Nephron progenitor cell (in vitro differentiated cells): Measurements from ENCODE around the gene PAX7.

ENCODE experiments used
- DNase-seq: peaks from one replicate; pipeline ENCODE4 v3.0.0; 2021
- H3K27ac Mint-ChIP-seq: 2 replicates; pipeline ENCODE4 v1.8.0; 2021; ENCODE audit warnings: mild to moderate bottlenecking, moderate library complexity, mixed read lengths
- H3K27me3 Mint-ChIP-seq: 2 replicates; pipeline ENCODE4 v1.8.0; 2021; ENCODE audit warnings: mild to moderate bottlenecking, low read depth, mixed read lengths; ENCODE audit not compliant: poor library complexity
- H3K36me3 Mint-ChIP-seq: 2 replicates; pipeline ENCODE4 v1.8.0; 2021; ENCODE audit warnings: low read depth, mixed read lengths
- H3K4me1 Mint-ChIP-seq: 2 replicates; pipeline ENCODE4 v1.8.0; 2021; ENCODE audit warnings: mixed read lengths
- H3K4me3 Mint-ChIP-seq: 2 replicates; pipeline ENCODE4 v1.8.0; 2021; ENCODE audit warnings: mild to moderate bottlenecking, moderate library complexity, mixed read lengths
- H3K9me3 Mint-ChIP-seq: 2 replicates; pipeline ENCODE4 v1.8.0; 2021; ENCODE audit warnings: mild to moderate bottlenecking, moderate library complexity, mixed read lengths
- CTCF ChIP-seq: fragments of 200-600 bp; sonication (generic); IDR thresholded peaks from 2 replicates; pipeline ENCODE4 v1.5.0; 2021; ENCODE audit warnings: antibody characterized with exemption

Gene PAX7

DNA sequence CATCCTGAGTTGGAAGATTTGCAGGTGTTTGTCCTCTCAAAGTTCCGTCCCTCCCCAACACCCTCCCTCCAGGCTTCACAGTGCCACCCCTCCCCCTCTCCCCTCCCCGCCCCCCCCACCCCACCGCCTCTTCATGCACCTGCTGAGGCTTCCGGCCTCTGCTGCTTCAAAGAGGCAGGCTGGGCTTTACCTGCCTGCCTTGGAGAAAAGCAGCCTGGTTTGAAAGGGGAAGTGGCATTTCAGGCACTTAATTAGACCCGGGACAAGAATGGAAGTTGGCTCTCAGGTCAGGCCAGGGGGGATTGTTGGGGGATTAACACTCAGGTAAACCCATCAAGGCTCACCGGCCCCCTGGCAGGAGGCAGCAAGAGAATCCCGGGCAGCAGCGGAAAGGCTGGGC lies 21.1 kb downstream of the PAX7 start:
- Mint-ChIP-seq H3K4me3 (no peak overlapping the region), H3K27ac (no peak overlapping the region), H3K36me3 (no peaks in the 10 kb centered on the region), H3K27me3 (peaks cover 95% of the 10 kb centered on the region), H3K4me1 (peaks cover 25% of the 10 kb centered on the region), H3K9me3 (no peaks in the 10 kb centered on the region)
- no peak for DNase-seq
- TF ChIP-seq CTCF = no peak

- Mint-ChIP-seq H3K4me1 (peaks cover 35% of the 10 kb centered on the region), H3K4me3 (no peak overlapping the region), H3K9me3 (no peaks in the 10 kb centered on the region), H3K36me3 (no peaks in the 10 kb centered on the region), H3K27ac (no peak overlapping the region), H3K27me3 (peaks cover 95% of the 10 kb centered on the region)
- DNase-seq = no peak
- no peak for TF ChIP-seq CTCF
Measured at GRCh38 chr1:18652791-18653190, 22.1 kb downstream of the PAX7 start.

GRCh38 chr1:18653367-18653766 lies 22.7 kb downstream of the PAX7 start:
- H3K4me3 Mint-ChIP-seq = no peak overlapping the region
- H3K4me1 Mint-ChIP-seq = peaks cover 40% of the 10 kb centered on the region
- no peak overlapping the region for H3K27ac Mint-ChIP-seq
- no peak for DNase-seq
- no peak for TF ChIP-seq CTCF
- H3K9me3 Mint-ChIP-seq = no peaks in the 10 kb centered on the region
- peaks cover 95% of the 10 kb centered on the region for H3K27me3 Mint-ChIP-seq
- no peaks in the 10 kb centered on the region for H3K36me3 Mint-ChIP-seq

DNA sequence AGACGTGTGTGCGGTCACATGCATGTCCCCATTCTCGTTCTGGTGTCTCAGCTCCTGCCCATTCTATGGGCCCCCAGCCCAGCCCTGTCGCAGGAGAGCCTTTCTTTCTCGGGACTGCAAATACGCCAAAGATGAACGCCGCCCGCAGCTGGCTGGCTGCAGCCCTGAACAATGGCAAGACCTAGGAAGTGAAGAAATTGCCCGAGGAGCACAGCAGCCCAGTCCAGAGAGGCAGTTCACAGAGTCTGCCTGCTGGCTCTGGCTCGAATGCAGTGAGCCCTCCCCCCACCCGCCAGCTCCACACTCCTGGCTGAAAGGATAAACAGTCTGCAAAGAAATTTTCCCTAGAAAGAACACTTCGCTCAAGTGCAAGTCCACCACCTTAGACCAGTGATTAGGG lies 23.3 kb downstream of the PAX7 start:
- no peak for DNase-seq
- H3K9me3 Mint-ChIP-seq = no peaks in the 10 kb centered on the region
- no peak for TF ChIP-seq CTCF
- peaks cover 95% of the 10 kb centered on the region for H3K27me3 Mint-ChIP-seq
- H3K4me3 Mint-ChIP-seq = no peak overlapping the region
- H3K27ac Mint-ChIP-seq = no peak overlapping the region
- H3K36me3 Mint-ChIP-seq = no peaks in the 10 kb centered on the region
- peaks cover 46% of the 10 kb centered on the region for H3K4me1 Mint-ChIP-seq

GRCh38 chr1:18654599-18654998 lies 24.0 kb downstream of the PAX7 start:
- DNase-seq = no peak
- Mint-ChIP-seq H3K36me3 (no peaks in the 10 kb centered on the region), H3K27ac (no peak overlapping the region), H3K4me3 (no peak overlapping the region), H3K9me3 (no peaks in the 10 kb centered on the region), H3K27me3 (peaks cover 91% of the 10 kb centered on the region), H3K4me1 (peaks cover 53% of the 10 kb centered on the region)
- no peak for TF ChIP-seq CTCF

DNA sequence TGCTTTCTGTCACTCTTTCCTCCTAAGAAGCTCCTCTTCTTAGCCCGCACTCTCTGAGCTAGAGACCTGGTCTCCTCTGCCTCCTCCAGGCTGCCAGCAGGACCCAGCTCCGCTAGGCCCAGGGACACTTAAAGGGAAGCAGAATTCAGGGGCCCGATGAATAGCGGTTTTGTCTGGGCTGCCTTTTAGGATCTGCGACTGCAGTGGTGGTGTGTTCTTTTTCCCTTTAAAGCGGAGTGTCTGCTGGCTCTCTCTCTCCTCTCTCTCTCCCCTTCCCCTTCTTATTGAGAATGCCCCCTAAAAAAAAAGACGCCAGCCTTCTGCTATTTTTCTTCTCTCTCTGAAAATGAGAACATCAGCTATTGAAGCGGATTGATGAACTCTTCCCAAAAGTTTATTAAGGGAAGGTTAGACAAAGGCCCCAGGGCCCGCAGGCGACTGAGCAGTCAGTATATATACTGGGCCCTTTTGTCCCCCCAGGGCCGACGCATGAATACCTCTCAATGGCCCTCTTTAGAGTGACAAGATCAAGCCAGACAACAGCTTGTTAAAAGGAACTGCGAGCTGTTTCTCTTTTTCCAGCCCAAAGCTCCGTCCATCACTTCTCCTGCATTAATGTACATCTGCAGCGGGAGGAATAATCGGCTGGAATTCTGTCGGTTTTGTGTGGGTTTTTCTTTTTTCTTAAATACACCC lies 27.0 kb downstream of the PAX7 start:
- peaks cover 63% of the 10 kb centered on the region for H3K27me3 Mint-ChIP-seq
- peaks cover 81% of the 10 kb centered on the region for H3K4me1 Mint-ChIP-seq
- no peak overlapping the region for H3K27ac Mint-ChIP-seq
- no peaks in the 10 kb centered on the region for H3K36me3 Mint-ChIP-seq
- no peak for DNase-seq
- no peak for TF ChIP-seq CTCF
- no peak overlapping the region for H3K4me3 Mint-ChIP-seq
- no peaks in the 10 kb centered on the region for H3K9me3 Mint-ChIP-seq
